AG09319 (cell line): ENCODE data around the gene PSD2.
"Not testable (repeated sequence)": the region's sequence is repeated elsewhere in the genome, so short reads cannot be mapped to it uniquely, and the experiment has no call there.

Source experiments
- DNase-seq: peaks from one replicate; pipeline ENCODE4 v3.0.0-alpha.2; 2010; ENCODE audit warnings: low read depth; ENCODE audit errors: extremely low read depth
- CTCF ChIP-seq: IDR thresholded peaks from 2 replicates; pipeline ENCODE4 v1.5.1; 2011; ENCODE audit warnings: low read depth, mild to moderate bottlenecking, inconsistent platforms, low read length, moderate library complexity

The PSD2 gene

GRCh38 chr5:139784488-139784887 is 11.1 kb upstream of the PSD2 start:
- no peak for DNase-seq

DNA sequence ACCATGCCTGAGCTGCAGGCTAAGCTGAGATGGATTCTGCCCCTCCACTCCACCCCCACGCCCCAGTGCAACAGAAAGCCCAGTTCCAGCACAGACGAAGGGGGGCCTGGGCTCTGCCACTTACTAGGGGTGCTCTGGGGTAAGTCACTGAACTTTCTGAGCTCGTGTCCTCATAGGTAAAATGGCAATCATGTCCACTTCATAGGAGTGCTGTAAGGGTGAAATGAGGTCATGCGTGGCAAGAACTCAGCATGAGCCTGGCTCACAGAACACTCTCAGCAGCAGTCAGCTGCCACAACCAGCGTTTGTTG is 8.4 kb upstream of the PSD2 start:
- no peak for DNase-seq
- no peak for TF ChIP-seq CTCF

More at GRCh38 chr5:139784488-139784887, 11.1 kb upstream of the PSD2 start:
- TF ChIP-seq CTCF, result no peak

- TF ChIP-seq CTCF, result peak; percentile 93
- peak; percentile 34 for DNase-seq
These were observed 7.9 kb upstream of the PSD2 start for GRCh38 chr5:139787568-139788293.

DNA sequence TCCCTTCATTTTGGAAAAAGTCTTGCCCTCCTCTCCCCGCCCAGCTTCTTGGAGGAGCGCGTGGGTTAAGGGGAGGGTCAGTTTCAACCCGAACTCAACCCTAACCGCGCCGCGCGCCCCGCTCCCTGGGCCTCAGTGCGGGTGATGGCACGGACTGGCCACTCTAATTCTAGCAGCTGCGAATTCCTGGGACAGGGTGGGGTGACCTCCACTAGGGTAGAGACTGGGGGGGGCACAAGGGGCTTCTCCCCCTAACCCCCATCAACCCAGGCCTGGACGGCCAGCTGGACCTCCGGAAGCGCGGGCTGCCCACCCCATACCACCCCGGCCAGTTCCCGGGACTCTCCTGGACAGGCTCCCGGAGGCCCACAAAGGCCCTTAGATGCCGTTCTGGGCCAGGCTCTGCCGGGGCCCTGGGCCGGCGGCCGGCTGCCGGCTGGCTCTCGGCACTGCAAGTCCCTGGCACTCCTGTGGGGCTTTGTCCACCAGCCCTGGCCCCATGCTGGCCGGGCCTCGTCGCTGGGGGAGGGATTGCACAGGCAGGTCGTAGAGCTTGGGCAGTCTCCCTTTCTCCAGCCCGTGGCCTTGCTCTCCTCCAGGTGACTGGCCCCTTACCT is 7.2 kb upstream of the PSD2 start:
- TF ChIP-seq CTCF, result no peak
- DNase-seq, result no peak

GRCh38 chr5:139789116-139789844 is 6.3 kb upstream of the PSD2 start:
- TF ChIP-seq CTCF, result no peak
- no peak for DNase-seq

- no peak for DNase-seq
- no peak for TF ChIP-seq CTCF
These were observed 5.8 kb upstream of the PSD2 start for GRCh38 chr5:139789845-139790189.

DNA sequence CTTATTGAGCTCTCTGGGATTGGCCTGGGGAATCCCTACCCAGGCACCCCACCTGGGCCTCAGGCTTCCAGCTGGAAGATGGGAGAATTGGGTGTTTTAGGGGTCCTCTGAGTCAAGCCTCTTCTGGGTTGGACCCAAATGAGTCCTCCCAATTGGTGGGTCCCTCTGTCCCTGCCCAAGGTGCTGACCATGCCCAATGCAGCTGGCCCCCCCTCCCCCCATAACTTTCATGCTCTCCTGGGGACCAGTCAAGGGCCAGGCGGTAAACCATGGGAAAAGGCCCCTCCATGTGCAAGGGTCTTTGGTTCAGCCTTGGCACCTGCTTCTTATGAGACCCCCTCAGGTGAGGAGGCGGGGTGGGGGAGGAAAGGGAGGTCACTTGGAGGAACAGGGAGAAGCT is 3.4 kb upstream of the PSD2 start:
- DNase-seq, result no peak
- TF ChIP-seq CTCF, result no peak

DNA sequence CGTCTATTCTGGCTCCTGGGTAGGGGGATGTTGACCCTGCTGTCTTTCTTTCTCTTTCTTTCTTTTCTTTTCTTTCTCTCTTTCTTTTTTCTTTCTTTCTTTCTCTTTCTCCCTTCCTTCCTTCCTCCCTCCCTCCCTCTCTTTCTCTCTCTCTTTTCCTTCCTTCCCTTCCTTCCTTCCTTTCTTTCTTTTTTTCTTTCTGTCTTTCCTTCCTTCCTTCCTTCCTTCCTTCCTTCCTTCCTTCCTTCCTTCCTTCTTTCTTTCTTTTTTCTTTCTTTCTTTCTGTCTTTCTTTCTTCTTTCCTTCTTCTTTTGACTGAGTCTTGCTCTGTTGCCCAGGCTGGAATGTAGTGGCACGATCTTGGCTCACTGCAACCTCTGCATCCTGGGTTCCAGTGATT is 3.0 kb upstream of the PSD2 start:
- not testable (repeated sequence) for DNase-seq
